ENCODE measurements around the gene MTAP. TPM values are rescaled to one million over a fixed set of nuclear protein-coding genes. Genes with fewer than 3 reads are reported as not detected.

The MTAP gene
- total and polyA plus RNA-seq, 2 experiments from 2014 or later = 29.8 to 44.8 TPM

DNA sequence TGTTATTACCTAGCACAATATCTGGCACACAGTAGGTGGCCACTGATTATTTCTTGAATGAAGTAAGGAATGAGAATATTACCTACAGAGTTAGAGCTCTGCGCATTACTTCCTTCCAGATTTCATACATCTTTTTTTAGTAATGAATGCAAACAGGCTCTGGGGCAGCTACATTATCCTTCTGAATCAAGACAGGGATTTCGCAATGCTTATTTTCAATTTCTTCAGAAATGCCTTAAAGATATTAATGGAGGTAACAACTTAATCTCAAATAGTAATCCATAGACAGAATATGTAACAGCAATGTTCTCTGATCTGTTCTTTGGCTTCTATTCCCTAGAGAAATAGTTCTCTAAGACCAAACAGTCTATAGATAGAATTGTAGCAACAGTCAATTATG lies 159.1 kb downstream of the MTAP start:
- Histone ChIP-seq H3K9me3 (ENCODE audit: low read depth) (peaks cover 3% of the 10 kb centered on the region), H3K79me2 (ENCODE audit: insufficient read depth) (no peaks in the 10 kb centered on the region), H3K4me1 (ENCODE audit: insufficient read depth) (no peaks in the 10 kb centered on the region; the same call in 1 of the 2 replicates), H3F3A (ENCODE audit: insufficient read depth) (peaks cover 7% of the 10 kb centered on the region; the same call in 1 of the 2 replicates), H3K27ac (no peak overlapping the region), H3K9me2 (ENCODE audit: insufficient read depth) (no peaks in the 10 kb centered on the region), H3K9ac (no peak overlapping the region), H3K27me3 (replicated peaks; ENCODE audit: insufficient read depth) (no peaks in the 10 kb centered on the region), H4K20me1 (ENCODE audit: insufficient read depth) (no peaks in the 10 kb centered on the region), H2AFZ (no peak overlapping the region), H3K4me3 (no peak overlapping the region), H3K4me2 (ENCODE audit: unreplicated experiment) (no peak overlapping the region), H3K36me3 (ENCODE audit: low read depth) (no peaks in the 10 kb centered on the region)
- in situ Hi-C loops (cut with MboI) = no loop called here
- 94% methylated on average over 2 of the region's 2 CpGs for WGBS, 2 experiments (ENCODE audit: low coverage in 1 of 2, low lambda C conversion rate in 2 of 2, missing lambda C conversion rate in 2 of 2)
- TF ChIP-seq EZH2 (IDR thresholded peaks at IDR 0.05; ENCODE audit: insufficient read depth, poor library complexity, severe bottlenecking) = no peak
- no peak for TF ChIP-seq EZH2phosphoT487 (IDR thresholded peaks at IDR 0.05; ENCODE audit: insufficient read depth, low read depth)
- peak; percentile 37 for DNase-seq

DNA sequence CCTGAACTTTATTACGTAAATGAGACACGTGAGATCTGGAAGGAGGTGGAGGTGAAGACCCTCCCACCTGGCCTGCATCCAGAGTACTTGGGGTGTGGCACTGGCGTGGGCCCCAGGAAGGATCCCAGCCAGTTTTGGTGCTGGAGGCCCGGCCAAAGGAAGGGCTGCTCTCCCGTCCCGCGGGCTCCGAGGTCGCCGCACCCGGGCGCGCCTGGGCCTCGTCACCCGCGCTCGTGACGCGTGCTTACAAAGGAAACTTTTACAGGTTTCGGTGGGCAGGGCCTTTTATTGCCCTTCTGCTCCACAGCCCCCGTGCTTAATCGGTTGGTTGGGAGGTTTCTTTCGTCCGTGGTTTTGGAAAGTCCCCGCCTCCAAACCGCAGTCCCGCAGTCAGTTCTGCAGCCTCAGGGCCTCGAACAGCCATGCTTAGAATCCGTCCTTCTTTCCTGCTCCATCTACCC lies 162.5 kb downstream of the MTAP start:
- TF ChIP-seq EZH2phosphoT487 (IDR thresholded peaks at IDR 0.05; ENCODE audit: insufficient read depth, low read depth) = no peak
- no peak for TF ChIP-seq EZH2 (IDR thresholded peaks at IDR 0.05; ENCODE audit: insufficient read depth, poor library complexity, severe bottlenecking)
- in situ Hi-C loops (cut with MboI) = no loop called here
- Histone ChIP-seq H3F3A (ENCODE audit: insufficient read depth) (peaks cover 7% of the 10 kb centered on the region; the same call in 1 of the 2 replicates), H3K27me3 (replicated peaks; ENCODE audit: insufficient read depth) (peaks cover 28% of the 10 kb centered on the region), H3K79me2 (ENCODE audit: insufficient read depth) (no peaks in the 10 kb centered on the region), H3K27ac (no peak overlapping the region), H3K9me2 (ENCODE audit: insufficient read depth) (no peaks in the 10 kb centered on the region), H3K9me3 (ENCODE audit: low read depth) (peaks cover 3% of the 10 kb centered on the region), H3K4me2 (ENCODE audit: unreplicated experiment) (peak overlapping the region; percentile 74), H4K20me1 (ENCODE audit: insufficient read depth) (no peaks in the 10 kb centered on the region), H3K4me3 (peak overlapping the region; percentile 65), H2AFZ (peak overlapping the region; percentile 90), H3K36me3 (ENCODE audit: low read depth) (no peaks in the 10 kb centered on the region), H3K4me1 (ENCODE audit: insufficient read depth) (no peaks in the 10 kb centered on the region; the same call in 1 of the 2 replicates), H3K9ac (peak overlapping the region; percentile 65)
- DNase-seq = peak; percentile 63
- whole genome bisulfite sequencing, 2 experiments (ENCODE audit: low coverage in 1 of 2, low lambda C conversion rate in 2 of 2, missing lambda C conversion rate in 2 of 2) = 3 to 5% methylated on average over 28 to 29 of the region's 29 CpGs

GRCh38 chr9:21965401-21965951 lies 163.0 kb downstream of the MTAP start:
- H3K4me3 ChIP-seq = peak overlapping the region; percentile 65
- peak; percentile 93 for DNase-seq
- H3K4me2 ChIP-seq (ENCODE audit: unreplicated experiment) = peak overlapping the region; percentile 74
- H4K20me1 ChIP-seq (ENCODE audit: insufficient read depth) = no peaks in the 10 kb centered on the region
- no peak overlapping the region for H3K27ac ChIP-seq
- in situ Hi-C loops (cut with MboI) = no loop called here
- H3K27me3 ChIP-seq (replicated peaks; ENCODE audit: insufficient read depth) = peaks cover 28% of the 10 kb centered on the region
- H3K9me2 ChIP-seq (ENCODE audit: insufficient read depth) = no peaks in the 10 kb centered on the region
- H3K36me3 ChIP-seq (ENCODE audit: low read depth) = no peaks in the 10 kb centered on the region
- no peak for TF ChIP-seq EZH2phosphoT487 (IDR thresholded peaks at IDR 0.05; ENCODE audit: insufficient read depth, low read depth)
- no peak for TF ChIP-seq EZH2 (IDR thresholded peaks at IDR 0.05; ENCODE audit: insufficient read depth, poor library complexity, severe bottlenecking)
- 4 to 5% methylated on average over 25 to 30 of the region's 30 CpGs for WGBS, 2 experiments (ENCODE audit: low coverage in 1 of 2, low lambda C conversion rate in 2 of 2, missing lambda C conversion rate in 2 of 2)
- H3K79me2 ChIP-seq (ENCODE audit: insufficient read depth) = no peaks in the 10 kb centered on the region
- H3K9ac ChIP-seq = peak overlapping the region; percentile 65
- peaks cover 3% of the 10 kb centered on the region for H3K9me3 ChIP-seq (ENCODE audit: low read depth)
- H3K4me1 ChIP-seq (ENCODE audit: insufficient read depth) = no peaks in the 10 kb centered on the region; the same call in 1 of the 2 replicates
- peak overlapping the region; percentile 90 for H2AFZ ChIP-seq
- peaks cover 7% of the 10 kb centered on the region; the same call in 1 of the 2 replicates for H3F3A ChIP-seq (ENCODE audit: insufficient read depth)

- Histone ChIP-seq H3K4me1 (ENCODE audit: insufficient read depth) (no peaks in the 10 kb centered on the region; the same call in 1 of the 2 replicates), H3K36me3 (ENCODE audit: low read depth) (no peaks in the 10 kb centered on the region), H3K79me2 (ENCODE audit: insufficient read depth) (no peaks in the 10 kb centered on the region), H4K20me1 (ENCODE audit: insufficient read depth) (no peaks in the 10 kb centered on the region), H3K27ac (no peak overlapping the region), H3K27me3 (replicated peaks; ENCODE audit: insufficient read depth) (peaks cover 28% of the 10 kb centered on the region), H3F3A (ENCODE audit: insufficient read depth) (peaks cover 7% of the 10 kb centered on the region; the same call in 1 of the 2 replicates), H3K9me2 (ENCODE audit: insufficient read depth) (no peaks in the 10 kb centered on the region), H3K4me2 (ENCODE audit: unreplicated experiment) (peak overlapping the region; percentile 74), H3K9ac (no peak overlapping the region), H3K4me3 (no peak overlapping the region), H3K9me3 (ENCODE audit: low read depth) (peaks cover 3% of the 10 kb centered on the region), H2AFZ (peak overlapping the region; percentile 90)
- TF ChIP-seq EZH2 (IDR thresholded peaks at IDR 0.05; ENCODE audit: insufficient read depth, poor library complexity, severe bottlenecking) (no peak), EZH2phosphoT487 (IDR thresholded peaks at IDR 0.05; ENCODE audit: insufficient read depth, low read depth) (no peak)
- WGBS, 2 experiments (ENCODE audit: low coverage in 1 of 2, low lambda C conversion rate in 2 of 2, missing lambda C conversion rate in 2 of 2) = 51 to 54% methylated on average over 15 of the region's 15 CpGs
- DNase-seq = no peak
- in situ Hi-C loops (cut with MboI) = no loop called here
Measured at GRCh38 chr9:21966140-21966851, 163.9 kb downstream of the MTAP start.
